Umbilical cord (tissue), 2 donors: Measurements from ENCODE around the gene MYH9. TPM values are rescaled to one million over a fixed set of nuclear protein-coding genes. Genes with fewer than 3 reads are reported as not detected.
A peak's percentile ranks its signal among the peaks of the same experiment; 100 is the strongest.

Source experiments
- DNase-seq: peaks from one replicate; pipeline ENCODE4 v3.0.0-alpha.2; 2015; ENCODE audit warnings: low spot score
- total RNA-seq: library from RNA; depleted of rRNA; stranded (reverse); fragments of >200 nt; gene quantifications from one replicate; pipeline ENCODE4 v1.2.3, GENCODE V29; 2014; ENCODE audit warnings: low replicate concordance; ENCODE audit not compliant: insufficient read depth

Gene MYH9
- total RNA-seq, 1 donor from 2014 or later = 425 TPM

DNA sequence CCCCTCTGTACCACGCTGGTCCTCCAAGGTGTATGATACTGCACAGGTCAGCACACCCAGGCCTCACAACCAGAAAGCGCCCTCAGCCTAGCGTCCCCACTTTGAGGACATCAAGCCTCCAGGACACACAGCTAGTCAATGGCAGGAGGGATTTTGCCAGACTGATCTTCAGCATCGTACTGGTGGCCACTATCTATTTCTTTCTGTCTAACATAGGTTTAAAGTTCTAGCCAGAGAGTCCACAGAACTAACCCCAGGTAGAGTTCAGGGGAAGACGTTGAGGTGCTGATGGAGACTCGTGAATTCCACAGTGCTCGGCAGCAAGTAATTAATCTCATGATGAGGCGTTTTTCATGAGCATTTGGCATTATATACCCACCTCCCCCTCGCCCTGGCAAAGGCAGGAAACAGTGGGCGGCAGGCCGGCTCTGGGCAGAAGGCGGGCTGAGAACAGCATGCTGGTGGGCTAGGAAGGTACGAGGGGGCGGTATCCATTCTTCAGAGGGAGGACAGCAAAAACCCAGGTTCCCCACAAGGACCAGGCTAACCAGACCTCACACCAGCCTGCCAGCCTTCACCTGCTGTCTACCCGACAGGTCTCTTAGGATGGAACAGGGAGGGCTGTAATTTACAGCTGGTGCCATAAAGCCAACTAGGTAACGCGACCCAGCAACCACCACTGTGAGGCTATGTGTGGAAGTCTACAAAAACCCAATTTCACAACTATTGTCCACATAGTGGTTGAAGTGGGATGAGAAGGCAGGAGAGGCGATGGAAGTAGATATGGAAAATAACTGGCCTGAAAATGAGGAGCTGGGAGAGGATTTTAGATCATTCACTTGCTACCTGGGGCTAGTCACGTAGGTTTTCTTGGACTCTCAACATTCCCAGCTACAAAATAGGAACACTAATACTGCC, 18.5 kb downstream of the MYH9 start:
- no peak for DNase-seq

DNA sequence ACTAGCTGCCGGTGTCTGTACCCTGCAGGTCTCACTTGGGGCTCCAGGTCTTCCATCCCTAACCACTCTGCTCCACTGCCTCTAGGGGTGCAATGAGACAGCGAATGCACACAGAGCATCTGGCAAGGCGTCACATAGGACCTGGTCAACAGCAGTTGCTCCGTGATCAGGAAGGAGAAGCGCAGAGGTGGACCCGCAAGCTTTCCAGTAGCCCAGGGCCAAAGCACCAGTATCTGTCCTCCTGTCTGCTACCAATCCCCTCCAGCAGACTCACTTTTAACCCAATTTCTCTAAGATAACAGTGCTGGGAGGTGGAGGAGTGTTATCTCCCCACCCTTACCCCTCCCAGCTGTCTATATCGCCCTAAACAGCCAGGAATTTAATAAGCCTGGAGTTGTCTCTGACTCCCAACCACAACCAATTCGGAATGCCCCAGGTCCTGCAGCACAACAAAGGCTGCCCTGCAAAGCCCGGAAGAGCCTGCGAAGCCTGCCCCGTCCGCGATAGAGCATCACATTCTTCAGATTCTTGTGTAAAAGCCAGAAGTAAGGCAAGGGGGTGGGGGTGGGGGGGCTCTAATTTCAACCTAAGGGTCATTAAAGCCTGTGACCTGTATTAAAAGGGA, 19.3 kb downstream of the MYH9 start:
- peak; percentile 81 for DNase-seq

DNA sequence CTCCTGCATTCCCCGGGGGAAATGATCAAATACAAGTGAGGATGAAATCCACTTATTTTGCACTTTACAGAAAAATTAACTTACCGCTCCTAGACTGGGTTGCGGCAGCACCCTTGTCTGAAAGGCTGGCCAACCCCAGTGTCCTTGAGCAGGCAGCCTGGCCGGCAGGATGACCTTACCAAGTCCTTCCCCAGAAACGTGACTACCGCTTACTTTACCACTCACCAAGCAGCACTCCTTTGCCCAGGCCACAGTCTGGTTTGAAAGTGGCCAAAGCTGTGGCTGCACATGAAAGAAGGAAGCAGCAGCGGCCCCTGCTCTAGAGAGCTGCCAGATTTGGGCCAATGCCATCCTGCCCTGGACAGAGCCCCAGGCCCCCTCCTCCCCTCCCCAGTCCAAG, 20.3 kb downstream of the MYH9 start:
- no peak for DNase-seq

DNA sequence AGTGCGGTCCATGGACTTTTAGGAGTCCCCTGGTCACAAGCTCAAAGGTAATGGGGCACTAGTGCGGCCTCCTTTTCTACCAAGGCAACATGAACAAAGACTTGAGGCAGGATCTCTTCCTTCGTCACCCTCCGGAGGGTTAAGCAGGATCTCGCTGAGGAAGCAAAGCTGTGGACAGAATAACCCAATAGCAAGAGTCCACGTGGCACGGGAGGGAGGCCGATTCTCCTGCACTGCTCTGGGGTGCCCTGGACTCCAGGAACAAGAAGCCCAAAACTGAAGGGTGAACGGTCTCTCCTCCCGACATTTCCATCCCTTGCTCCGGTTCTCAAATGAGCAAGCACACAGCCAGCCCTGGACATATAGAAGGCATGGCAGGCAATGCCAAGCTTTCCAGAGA, 20.7 kb downstream of the MYH9 start:
- peak; percentile 63 for DNase-seq

DNA sequence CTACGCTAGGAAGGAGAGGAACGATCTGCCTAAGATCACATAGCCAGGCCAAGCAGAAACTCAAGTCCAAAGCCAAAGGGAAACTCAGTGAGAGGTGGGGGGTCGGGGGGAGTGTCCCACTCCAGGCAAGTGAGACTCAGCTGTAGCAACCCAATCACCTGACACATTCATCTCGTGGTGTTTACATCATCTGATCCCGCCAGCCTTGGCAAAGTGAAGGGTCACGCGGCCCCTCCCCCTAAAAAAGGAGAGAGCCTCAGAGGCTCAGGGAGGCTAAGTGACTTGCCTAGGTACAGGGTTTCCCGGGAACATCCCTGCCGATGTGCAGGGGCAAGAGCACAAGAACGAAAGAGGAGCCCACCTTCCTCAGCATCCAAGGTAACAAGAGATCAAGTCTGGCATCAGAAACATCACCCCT, 21.5 kb downstream of the MYH9 start:
- no peak for DNase-seq

DNA sequence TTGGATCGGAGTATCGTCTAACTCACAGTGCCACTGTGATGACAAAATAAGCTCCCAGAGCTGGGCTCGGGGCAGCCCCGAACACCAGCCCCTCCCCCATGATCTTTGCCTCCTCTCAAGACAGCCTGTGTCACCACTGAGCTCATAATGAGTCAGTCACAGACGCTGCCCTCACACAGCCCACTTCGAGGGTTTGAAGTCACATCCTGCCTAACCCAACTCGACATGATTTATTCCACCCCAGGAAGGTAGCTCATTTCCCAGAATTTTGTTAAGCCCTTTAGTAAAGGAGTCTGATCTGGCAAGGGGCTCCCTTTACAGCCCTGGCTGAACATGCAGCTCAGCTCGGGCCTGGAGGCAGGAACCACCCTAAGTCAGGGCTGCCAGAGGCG, 22.8 kb downstream of the MYH9 start:
- DNase-seq = peak; percentile 90

DNA sequence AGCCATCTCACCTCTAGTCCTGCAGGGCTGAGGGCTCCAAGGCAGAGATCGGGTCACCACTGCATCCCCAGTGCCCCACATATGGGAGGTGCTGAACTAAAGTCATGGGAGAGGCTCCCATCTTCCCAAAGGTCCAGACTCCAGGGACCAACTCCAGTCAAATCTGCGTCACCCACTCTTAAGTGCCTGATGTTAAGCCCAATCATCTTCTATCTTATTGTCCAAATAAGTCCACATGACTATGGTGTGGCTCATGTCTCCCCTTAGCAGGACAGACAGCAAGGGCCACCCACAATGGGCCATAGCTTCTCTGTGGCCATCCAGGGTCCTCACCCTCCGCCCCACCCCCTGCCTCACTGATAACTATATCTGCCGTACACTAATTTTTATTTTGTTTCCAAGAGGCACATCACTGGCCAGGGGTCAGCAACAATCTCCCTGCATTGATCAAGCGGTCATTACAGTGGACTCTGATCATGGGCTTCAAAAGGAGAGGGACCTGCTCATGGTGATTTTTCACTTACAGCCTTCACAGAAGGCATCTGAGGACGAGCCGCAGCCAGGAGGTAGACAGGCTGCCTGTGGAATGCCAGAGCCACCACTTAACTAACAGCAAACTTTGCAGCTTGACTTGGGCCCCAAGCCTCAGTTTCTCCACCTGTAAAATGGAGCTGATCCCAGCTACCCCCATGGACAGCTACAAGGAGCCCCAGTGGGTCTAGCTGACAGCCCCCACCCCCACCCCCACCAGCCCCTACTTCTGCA, 23.3 kb downstream of the MYH9 start:
- DNase-seq = no peak

DNA sequence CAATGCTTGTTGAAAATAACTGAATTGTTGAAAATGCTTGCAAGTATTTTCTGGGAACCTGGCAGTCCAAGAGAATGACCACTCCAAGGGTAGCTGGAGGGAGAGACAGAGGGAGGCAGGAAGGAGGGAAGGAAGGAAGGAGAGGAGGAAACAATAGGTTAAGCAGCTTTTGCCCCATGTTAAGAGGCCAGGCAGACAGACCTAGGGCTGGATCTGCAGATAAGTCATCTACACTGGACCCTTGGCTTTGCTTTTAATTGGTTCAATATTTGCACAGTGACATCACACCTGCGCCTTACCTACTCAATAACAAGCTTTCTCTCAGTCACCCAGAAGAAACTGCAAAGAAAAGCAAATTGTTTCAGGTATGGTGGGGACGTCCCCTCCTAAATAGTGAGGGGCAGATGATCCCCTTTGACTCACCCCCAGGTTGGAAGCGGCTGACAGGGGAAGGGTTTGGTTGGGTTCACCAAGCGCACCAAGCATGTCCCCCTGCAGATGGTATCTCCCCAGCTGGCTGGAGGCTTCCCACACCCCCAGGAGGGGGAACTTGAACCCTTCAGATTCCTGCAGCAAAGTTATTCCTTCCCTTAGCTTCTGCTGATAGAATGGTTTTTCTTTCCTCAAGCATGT, 24.3 kb downstream of the MYH9 start:
- no peak for DNase-seq

DNA sequence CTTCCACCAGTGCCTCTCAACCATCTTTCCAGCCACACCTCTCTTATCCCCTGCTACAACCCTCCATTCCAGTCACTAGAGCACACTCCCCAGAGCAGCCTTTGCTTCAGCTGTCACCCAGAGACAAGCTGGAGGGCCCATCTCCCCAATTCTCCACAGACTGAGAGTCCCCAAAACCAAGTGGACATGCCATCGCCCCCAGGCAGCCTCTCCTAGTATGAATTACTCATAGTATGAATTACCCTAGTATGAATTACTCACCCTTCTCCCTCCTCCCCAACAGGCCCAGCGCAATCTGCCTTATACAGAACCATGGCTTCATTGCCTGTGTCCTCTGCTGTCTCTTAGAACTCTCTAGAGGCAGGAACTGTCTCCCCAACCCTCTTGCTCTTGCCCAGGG, 24.8 kb downstream of the MYH9 start:
- DNase-seq = no peak

DNA sequence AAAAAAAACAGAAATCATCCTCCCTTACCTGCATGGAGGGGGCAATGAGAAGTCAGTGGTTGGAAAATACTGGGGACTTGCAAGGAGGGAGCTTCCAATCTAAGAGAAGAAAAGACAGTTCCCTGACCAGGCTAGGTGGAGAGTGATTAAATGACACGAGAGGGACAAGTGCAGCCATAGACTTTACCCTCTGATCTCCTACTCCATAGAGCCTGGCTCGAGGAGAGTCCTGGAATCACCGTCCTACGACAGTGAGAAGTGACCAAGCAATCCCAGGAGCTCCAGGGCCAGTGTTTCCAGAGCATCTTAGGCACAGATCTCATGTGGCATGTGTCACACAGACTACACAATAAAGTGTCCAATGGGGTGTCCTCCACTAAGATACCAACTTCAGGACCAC, 25.7 kb downstream of the MYH9 start:
- DNase-seq = no peak

DNA sequence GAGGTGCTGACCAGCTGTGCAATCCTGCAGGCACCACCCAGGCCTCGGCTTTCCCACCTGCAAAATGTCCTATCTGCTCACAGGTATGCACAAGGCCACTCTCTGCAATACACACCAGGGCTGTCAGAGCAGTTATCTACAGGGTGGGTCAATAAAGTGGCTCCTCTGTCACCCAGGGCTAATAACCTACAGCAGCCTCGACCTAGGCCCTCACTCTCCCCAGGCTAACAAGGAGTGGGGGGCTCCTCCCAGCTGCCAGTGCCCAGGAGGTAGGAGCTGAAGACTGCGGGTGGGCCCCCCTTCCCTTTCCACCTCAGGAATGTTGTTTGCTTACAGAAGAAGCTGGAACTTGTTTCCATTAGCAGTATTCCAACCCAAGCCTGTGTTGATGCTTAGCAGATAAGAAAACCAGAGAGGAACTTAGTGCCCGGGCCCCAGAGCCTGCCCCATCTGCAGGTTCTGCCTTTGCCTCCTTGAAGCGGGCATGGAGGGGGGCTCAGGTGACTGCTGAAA, 26.8 kb downstream of the MYH9 start:
- DNase-seq = peak; percentile 71

DNA sequence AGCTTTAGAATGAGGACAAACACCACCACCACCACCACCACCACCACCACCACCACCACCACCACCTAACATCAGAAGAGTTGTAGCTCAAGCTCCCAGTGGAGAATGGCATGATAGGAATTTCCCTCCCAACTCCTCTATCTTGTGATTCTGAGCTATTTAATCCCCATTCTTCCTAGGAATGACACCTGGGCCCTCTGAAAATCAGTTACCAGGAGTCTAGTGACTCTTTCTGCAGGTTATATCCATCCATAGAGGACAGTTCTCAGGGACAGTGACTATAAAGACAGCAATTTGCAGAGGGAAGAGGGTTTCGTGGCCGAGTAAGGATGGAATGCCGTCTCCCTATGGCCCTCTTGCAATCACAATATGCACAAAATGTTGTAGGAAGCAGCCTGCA, 27.8 kb downstream of the MYH9 start:
- no peak for DNase-seq

DNA sequence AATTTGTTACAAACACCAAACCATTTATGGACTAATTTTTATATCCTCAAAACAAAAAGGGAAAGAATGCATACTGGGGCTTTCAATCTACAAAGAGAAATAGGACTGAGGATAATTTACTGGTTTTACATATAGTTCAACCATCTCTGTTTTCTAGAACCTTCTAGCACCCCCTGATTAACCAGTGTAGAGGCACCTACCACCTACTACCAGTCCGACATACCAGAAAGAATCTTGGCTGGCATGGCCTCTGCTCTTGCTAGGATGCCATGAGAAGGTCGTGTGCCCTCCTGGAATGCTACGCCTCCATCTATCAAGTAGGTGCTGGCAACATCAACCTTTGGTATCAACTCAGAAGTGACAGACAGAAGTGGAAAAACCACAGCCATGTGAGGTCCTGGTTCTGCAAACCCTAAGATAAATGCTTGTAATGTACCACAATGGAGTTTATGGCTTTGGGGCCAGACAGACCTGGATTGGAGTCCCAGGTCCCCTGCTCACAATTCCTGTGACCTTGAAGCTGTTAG, 28.2 kb downstream of the MYH9 start:
- DNase-seq = no peak

DNA sequence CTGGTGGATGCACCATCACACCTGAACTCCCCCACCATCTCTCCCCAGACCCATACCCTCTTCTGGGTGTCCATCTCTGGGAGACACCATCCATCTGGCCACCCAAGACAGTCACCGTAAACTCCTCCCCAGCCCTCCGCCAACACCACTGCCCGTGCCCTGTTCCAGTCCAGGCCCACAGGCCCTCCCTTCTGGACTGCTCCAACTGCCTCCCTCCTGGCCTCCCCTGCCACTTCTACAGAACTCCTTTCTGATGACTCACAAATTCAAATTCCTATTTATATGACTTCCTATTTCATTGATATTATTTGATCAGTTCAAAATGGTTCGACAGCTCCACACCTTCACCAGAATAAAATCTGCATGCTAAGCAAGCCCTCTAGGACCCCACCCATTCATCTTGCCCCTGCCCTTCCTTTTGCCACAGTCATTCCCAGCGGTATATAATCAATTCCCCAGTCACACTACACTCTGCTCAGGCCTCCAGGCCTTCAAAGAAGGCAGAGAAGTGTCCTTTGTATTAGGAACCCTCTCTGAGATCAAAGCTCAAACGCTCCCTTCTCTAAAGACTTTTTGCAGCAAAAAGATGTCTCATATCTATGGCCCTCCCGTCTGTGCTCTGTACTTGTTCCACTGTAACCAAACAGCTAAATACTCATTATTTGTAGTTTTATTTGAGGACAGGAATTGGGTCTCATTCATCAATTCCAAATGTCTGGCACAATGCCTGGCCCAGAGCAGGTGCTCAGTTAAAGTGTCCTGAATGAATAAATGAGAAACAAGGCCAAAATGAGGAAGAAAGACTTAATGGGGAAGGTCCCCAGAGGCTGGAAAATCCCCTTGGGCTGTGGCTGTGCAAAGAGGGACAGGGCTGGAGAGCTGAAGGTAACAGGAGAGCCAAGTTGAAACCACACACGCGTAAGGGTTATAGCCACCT, 29.0 kb downstream of the MYH9 start:
- no peak for DNase-seq

DNA sequence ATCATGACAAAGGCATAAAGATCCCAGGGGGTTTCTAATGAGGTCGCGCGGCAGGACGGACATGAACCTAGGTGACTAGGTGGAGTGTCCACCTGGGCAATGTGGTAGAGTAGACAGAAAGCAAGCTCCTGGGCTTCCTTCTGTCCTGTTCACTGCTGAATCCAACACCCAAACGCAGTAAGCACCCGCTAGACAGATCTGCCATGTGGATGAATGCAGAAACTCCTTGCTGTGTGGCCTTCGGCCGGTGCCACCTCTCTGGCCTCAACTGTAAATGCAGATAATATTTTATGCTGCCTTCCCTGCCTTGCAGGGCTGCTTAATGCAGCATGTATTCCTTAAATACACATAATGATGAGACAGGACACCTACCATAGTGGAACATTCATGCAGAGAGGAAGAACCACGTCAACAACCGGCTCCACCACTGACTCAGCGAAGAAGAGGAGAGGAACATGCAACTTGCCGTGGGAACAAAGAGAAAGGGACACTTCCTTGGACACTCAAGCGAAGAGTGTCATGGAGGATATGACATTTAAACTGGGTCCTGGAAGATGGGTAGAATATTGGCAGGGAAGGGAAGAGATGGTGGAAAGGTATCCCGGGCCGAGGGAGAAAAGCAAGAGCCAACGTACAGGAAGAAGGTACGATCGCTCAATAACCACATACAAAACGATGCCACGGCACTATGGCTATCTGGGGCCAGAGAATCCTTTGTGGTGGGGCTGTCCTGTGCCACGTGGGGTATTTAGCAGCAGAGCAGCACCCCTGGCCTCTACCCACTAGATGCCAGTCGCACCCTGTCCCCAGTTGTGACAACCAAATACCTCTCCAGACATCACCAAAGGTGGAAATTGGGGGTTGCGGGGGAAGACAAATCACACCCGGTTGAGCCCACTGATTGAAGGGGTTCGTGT, 30.8 kb downstream of the MYH9 start:
- no peak for DNase-seq

DNA sequence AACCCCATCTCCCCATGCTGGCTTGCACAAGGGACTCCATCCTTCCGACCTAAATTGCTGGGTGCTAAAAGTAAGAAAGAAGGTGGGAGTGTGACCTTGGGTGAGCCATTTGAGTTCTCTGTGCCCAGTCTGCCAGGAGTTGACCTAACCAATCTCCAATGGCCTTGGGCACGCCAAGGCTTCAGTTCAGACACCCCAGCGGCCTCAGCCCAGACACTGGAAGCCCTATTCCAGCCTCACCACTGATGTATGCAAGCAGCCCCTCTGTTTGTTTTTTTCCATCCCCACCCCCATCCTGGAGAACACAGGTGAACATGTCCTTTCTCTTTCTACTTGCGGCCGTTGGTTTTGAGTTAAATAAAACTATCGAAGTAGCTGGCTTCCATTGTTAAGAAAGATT, 31.9 kb downstream of the MYH9 start:
- DNase-seq = no peak

DNA sequence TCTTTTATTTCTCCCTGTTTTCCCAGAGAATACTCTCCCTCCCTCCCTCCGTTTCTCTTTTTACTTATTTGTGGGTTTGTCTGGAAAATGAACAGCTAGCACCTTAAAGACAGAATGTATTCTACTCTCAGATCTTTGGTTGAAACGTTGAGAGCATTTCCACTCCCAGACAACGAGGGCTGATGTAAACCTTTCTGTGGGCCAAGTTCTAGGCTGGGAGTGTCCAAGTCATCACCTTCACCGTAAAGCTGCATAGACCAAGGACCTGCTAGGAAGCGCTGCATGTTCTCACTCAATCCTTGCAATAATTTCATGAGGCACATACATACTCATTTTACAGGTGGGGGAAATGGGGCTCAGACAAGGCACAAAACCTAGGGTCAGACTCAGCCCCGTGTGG, 32.4 kb downstream of the MYH9 start:
- DNase-seq = no peak

DNA sequence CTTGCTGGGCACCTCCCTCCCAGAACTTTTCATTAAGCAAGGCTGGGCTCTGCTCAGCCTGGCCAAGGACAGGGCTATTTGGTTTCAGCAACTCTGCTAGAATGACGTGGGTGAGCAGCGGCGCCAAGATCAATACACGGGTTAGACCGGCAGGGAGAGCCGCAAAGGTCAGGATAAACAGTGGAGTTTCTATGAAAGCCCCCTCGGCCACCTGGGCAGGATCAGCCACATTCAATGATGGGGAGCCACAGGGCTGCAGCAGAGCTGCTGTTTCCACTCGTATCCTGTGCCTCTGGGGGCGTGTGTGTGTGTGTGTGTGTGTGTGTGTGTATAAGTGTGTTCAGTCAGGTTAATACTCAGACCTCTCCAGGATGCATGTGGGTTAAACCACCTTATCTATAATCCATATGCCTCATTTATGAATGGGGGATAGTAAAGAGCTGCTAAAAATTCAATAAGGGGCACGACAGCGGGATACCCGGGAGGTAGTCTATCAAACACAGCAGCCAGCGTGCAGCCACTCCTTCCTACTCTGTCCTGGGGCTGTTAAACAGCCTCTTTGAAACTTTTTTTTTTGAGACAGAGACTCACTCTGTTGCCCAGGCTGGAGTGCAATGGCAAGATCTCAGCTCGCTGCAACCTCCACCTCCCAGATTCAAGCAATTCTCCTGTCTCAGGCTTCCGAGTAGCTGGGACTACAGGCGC, 34.8 kb downstream of the MYH9 start:
- no peak for DNase-seq
